K562 (cell line): ENCODE results near the gene NOSIP. TPM values are rescaled to one million over a fixed set of nuclear protein-coding genes. Genes with fewer than 3 reads are reported as not detected.

Experiments used
- FOXP4 ChIP-seq: sonication (generic); formaldehyde crosslinking; IDR thresholded peaks from 2 replicates; pipeline ENCODE4 v1.8.0; 2022; ENCODE audit warnings: mild to moderate bottlenecking, missing genetic modification reagents, borderline replicate concordance
- ILK ChIP-seq: fragments of 450-650 bp; IDR thresholded peaks from 2 replicates; pipeline ENCODE4 v1.6.1; 2016; ENCODE audit warnings: missing genetic modification characterization, low read depth, mild to moderate bottlenecking, missing compliant biosample characterization, moderate library complexity, borderline replicate concordance
- POU5F1 ChIP-seq: fragments of 150-350 bp; IDR thresholded peaks from 2 replicates; pipeline ENCODE4 v1.6.1; 2014; ENCODE audit warnings: borderline replicate concordance, low read length, low read depth, mild to moderate bottlenecking; ENCODE audit not compliant: partially characterized antibody
- STAT6 ChIP-seq: sonication (generic); formaldehyde crosslinking; IDR thresholded peaks from 2 replicates; pipeline ENCODE4 v1.8.1; 2023; ENCODE audit warnings: mild to moderate bottlenecking, missing genetic modification reagents
- THAP12 ChIP-seq: fragments of 250-450 bp; sonication (Bioruptor Pico); IDR thresholded peaks from 2 replicates; pipeline ENCODE4 v1.9.0; 2021; ENCODE audit warnings: mild to moderate bottlenecking, inconsistent platforms
- TRIM28 ChIP-seq: fragments of 450-650 bp; IDR thresholded peaks from 2 replicates; pipeline ENCODE4 v1.6.1; 2017
- UBTF ChIP-seq, 2 experiments: IDR thresholded peaks; 2 replicates each; pipeline ENCODE4 v1.6.1; 2012; ENCODE audit warnings: improper control_type of control experiment in 2 of 2, low read depth in 2 of 2, low read length in 2 of 2, borderline replicate concordance in 1 of 2
- ZNF609 ChIP-seq: sonication (generic); formaldehyde crosslinking; IDR thresholded peaks from 2 replicates; pipeline ENCODE4 v1.8.1; 2023; ENCODE audit warnings: missing genetic modification reagents, mild to moderate bottlenecking, borderline replicate concordance
- polyA plus RNA-seq, 8 experiments: library from polyadenylated mRNA; depleted of rRNA in 4 of 8; stranded (reverse) in 5 of 8; unstranded in 3 of 8; fragments of >200 nt; fragmentation: Nextera tagmentation in 2 of 8; fragmentation: Illumina TruSeq in 1 of 8; extraction: Ambion mirVana in 2 of 8; extraction: Trizol in 1 of 8; gene quantifications; 2 replicates each; pipeline versions ENCODE4 v1.2.1 to v1.2.3, GENCODE V29; 2011 to 2014; ENCODE audit warnings: inconsistent platforms in 1 of 8, missing spikeins in 1 of 8
- total RNA-seq, 7 experiments: library from RNA; depleted of rRNA in 6 of 7; stranded (reverse); fragments of >200 nt in 6 of 7; fragmentation: Illumina TruSeq in 2 of 7; extraction: Trizol in 2 of 7; gene quantifications; 2 replicates each; pipeline versions ENCODE4 v1.2.1 to v1.2.3, GENCODE V29; 2011 to 2021; ENCODE audit warnings: low replicate concordance in 1 of 7

The NOSIP gene
- total and polyA plus RNA-seq, 9 of the 15 experiments (the other 6 are each of a cell fraction or from before 2014, with no cell fraction given), result 14.4 to 153 (median 79.9) TPM

- no peak for TF ChIP-seq FOXP4 (CRISPR knock-in tag)
- peak in 1 of 2 experiments; percentile 92; a peak in 2 of 4 replicates for TF ChIP-seq UBTF (IDR thresholded peaks at IDR 0.05; ENCODE audit: borderline replicate concordance in 1 of 2, low read depth in 2 of 2, low read length in 2 of 2)
- peak; percentile 78 for TF ChIP-seq POU5F1
- peak; percentile 21; the same call in 1 of the 2 replicates for TF ChIP-seq TRIM28
- TF ChIP-seq ILK (tag), result no peak
- TF ChIP-seq STAT6 (CRISPR knock-in tag), result no peak; the same call in 1 of the 2 replicates
- TF ChIP-seq THAP12 (CRISPR knock-in tag), result peak; percentile 93
- TF ChIP-seq ZNF609 (CRISPR knock-in tag), result no peak
These were observed at the start of gene NOSIP (continued) for GRCh38 chr19:49580264-49581006.
